Mesothelial cell of epicardium (in vitro differentiated cells): ENCODE results near the gene DIAPH2. TPM values are rescaled to one million over a fixed set of nuclear protein-coding genes. Genes with fewer than 3 reads are reported as not detected.

Experiments
- DNase-seq, 2 experiments: peaks; one replicate each; pipeline ENCODE4 v3.0.0; 2021; ENCODE audit warnings: low spot score in 2 of 2; ENCODE audit not compliant: unreplicated experiment in 2 of 2
- H3K27ac Mint-ChIP-seq: 2 replicates; pipeline ENCODE4 v1.8.0; 2021; ENCODE audit warnings: mixed read lengths
- H3K27me3 Mint-ChIP-seq: 2 replicates; pipeline ENCODE4 v1.8.0; 2021; ENCODE audit warnings: low read depth, mixed read lengths
- H3K36me3 Mint-ChIP-seq: 2 replicates; pipeline ENCODE4 v1.8.0; 2021; ENCODE audit warnings: mixed read lengths
- H3K4me1 Mint-ChIP-seq: 2 replicates; pipeline ENCODE4 v1.8.0; 2021; ENCODE audit warnings: mixed read lengths
- H3K4me3 Mint-ChIP-seq: 2 replicates; pipeline ENCODE4 v1.8.0; 2021; ENCODE audit warnings: mild to moderate bottlenecking, moderate library complexity, mixed read lengths
- H3K9me3 Mint-ChIP-seq: 2 replicates; pipeline ENCODE4 v1.8.0; 2021; ENCODE audit warnings: mixed read lengths
- CTCF ChIP-seq: fragments of 200-600 bp; sonication (generic); IDR thresholded peaks from one replicate; pipeline ENCODE4 v1.5.0; 2021; ENCODE audit warnings: antibody characterized with exemption; ENCODE audit not compliant: unreplicated experiment
- total RNA-seq: library from RNA; stranded (reverse); gene quantifications from 3 replicates; pipeline ENCODE4 v1.2.1, GENCODE V29; 2021

DIAPH2 gene
- total RNA-seq, 1 donor from 2014 or later: 19.2 TPM

GRCh38 chrX:97637289-97637688 lies 952.6 kb downstream of the DIAPH2 start:
- Mint-ChIP-seq H3K27me3 (no peaks in the 10 kb centered on the region), H3K36me3 (no peaks in the 10 kb centered on the region), H3K4me3 (no peak overlapping the region), H3K9me3 (no peaks in the 10 kb centered on the region), H3K4me1 (peaks cover 23% of the 10 kb centered on the region), H3K27ac (no peak overlapping the region)
- DNase-seq: no peak
- no peak for TF ChIP-seq CTCF

- no peak for TF ChIP-seq CTCF
- Mint-ChIP-seq H3K4me3 (no peak overlapping the region), H3K9me3 (peaks cover 8% of the 10 kb centered on the region), H3K36me3 (no peaks in the 10 kb centered on the region), H3K4me1 (peaks cover 23% of the 10 kb centered on the region), H3K27me3 (no peaks in the 10 kb centered on the region), H3K27ac (no peak overlapping the region)
- DNase-seq: no peak
Observed at GRCh38 chrX:97638621-97639020, 954.0 kb downstream of the DIAPH2 start.

GRCh38 chrX:97639526-97639925 lies 954.9 kb downstream of the DIAPH2 start:
- H3K4me3 Mint-ChIP-seq: no peak overlapping the region

More at GRCh38 chrX:97639526-97639925, 954.9 kb downstream of the DIAPH2 start:
- Mint-ChIP-seq H3K27ac (peak overlapping the region; percentile 19), H3K4me1 (peaks cover 23% of the 10 kb centered on the region), H3K27me3 (no peaks in the 10 kb centered on the region), H3K36me3 (peaks cover 2% of the 10 kb centered on the region), H3K9me3 (peaks cover 16% of the 10 kb centered on the region)
- no peak for TF ChIP-seq CTCF
- DNase-seq: no peak

Other genes starting within 250 kb of the DIAPH2 start
- 0.87 to 1.6 TPM (median 1.2 TPM) in 3 replicates for gene RPA4, start 199.1 kb downstream of the DIAPH2 start, total RNA-seq